SK-N-MC (cell line): Measurements from ENCODE around the gene ANO2.

Experiments
- EZH2 ChIP-seq: fragments of 200-600 bp; sonication (generic); IDR thresholded peaks from one replicate; pipeline ENCODE4 v1.6.1; 2017; ENCODE audit warnings: antibody characterized with exemption
- FOXP2 ChIP-seq: optimal IDR thresholded peaks from 2 replicates; pipeline ENCODE3; 2011; ENCODE audit warnings: mild to moderate bottlenecking, moderate library complexity; ENCODE audit not compliant: insufficient read depth; ENCODE audit errors: extremely low read length, control extremely low read depth
- POLR2AphosphoS5 ChIP-seq: IDR thresholded peaks from 2 replicates; pipeline ENCODE4 v1.6.1; 2012; ENCODE audit warnings: mild to moderate bottlenecking, low read depth, low read length, borderline replicate concordance

DNA sequence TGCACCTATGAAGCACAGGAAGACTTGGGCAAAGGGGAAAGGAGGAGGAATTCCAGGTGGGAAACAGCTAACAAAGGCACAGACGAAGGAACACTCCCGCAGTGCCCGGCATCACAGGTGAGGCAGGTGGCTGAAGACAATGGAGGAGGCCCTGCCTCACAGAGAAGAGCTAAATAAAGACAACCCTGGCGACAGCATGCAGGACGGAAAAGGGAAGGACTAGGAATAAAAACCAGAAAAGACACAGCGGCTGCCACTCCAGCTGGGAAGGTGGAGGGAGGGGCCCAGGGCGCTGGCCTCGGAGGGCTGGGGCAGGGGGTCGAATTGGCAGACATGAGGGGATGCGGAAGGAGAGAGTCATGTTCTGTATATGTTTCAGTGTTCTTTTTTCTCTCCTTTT, 43.0 kb upstream of the ANO2 start:
- TF ChIP-seq POLR2AphosphoS5 (no peak), EZH2 (no peak), FOXP2 (no peak)
